Right ventricle myocardium inferior (tissue), 1 donor: ENCODE measurements around the gene CHD2. TPM values are rescaled to one million over a fixed set of nuclear protein-coding genes. Genes with fewer than 3 reads are reported as not detected.
A peak's percentile ranks its signal among the peaks of the same experiment; 100 is the strongest.
"Not testable (repeated sequence)": the region's sequence is repeated elsewhere in the genome, so short reads cannot be mapped to it uniquely, and the experiment has no call there.

Source experiments
- ATAC-seq: fragments of 200-7000 bp; cut with Tn5 transposase; one replicate; pipeline ENCODE4 v1.9.1; 2020; ENCODE audit warnings: mild to moderate bottlenecking, moderate library complexity
- DNase-seq: peaks from one replicate; pipeline ENCODE4 v3.0.0; 2021; ENCODE audit errors: missing footprints
- intact Hi-C: fragments of 100-400 bp; cut with DNase I; formaldehyde crosslinking; loops from one replicate; pipeline ENCODE4 v1.11.0; 2022
- total RNA-seq: library from RNA; stranded (reverse); fragmentation: NEBNext Ultra II Directional; extraction: Animal tissue kit (Norgen Biotek cat#: 25700); gene quantifications from one replicate; pipeline ENCODE4 v1.2.1, GENCODE V29; 2021
- donor health status: DM: no; HTN: yes; CAD: no; lungs with severe emphysema.

CHD2 gene
- total RNA-seq, 1 donor from 2014 or later, result 45.9 TPM

DNA sequence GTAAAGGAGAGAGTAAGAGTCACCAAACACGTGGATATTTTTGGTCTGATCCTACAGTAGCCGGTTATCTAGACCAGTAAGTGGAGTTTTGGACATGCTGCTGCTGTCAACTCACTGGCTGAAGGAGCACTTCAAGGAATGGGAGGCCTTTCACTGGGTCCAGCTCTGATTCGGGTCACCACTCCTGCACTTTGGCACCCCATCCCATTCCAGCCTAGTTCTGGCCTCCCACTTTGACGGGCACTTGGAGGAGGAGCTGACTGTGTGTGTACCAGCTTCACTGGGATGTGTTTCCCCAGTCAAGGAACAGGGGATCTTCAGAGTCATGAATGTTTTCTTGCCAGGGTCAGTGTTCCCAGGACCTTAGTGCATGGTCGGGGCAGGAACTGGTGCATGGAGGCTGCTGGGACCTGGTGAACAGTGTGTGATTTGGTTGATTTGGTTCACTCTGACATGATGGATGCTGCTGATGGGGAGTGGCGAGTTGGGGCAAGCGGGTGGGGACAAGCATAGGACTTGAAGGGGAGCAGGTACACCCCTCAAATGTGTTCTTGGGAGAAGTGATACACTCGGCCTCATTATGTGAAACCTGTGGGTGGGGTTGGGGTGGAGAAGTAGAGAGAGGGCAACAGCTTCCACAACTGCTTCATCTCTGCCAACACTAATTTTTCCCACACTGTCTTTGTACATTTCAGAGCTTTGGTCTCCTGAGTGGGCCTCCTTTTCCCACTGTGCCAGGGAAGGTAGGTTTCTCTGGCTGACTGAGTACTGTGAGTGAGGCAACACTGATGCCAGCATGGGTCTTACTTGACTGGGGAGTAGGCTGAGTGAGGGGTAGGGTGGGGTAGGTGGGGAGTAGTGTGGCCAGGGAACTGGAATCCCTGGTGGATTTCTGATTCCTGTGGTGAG lies 124.8 kb downstream of the CHD2 start:
- ATAC-seq (no peak), DNase-seq (no peak)
- intact Hi-C loops, result no loop called here

DNA sequence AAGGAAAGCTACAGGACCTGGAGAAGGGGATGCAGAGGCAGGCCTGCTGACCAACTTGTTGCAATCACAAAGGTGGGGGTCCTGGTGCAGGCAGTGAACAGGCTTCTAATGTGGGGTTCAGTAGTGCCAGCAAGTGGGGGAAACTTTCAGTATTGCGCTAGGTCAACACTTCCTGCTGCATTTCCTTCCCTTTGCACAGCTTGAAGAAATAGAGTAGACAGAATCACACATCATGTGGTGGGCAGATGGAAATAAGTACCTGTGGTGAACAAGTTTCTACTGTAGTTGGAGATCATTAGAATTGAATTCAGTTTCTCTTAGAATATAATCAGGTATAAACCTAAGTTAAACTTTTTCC lies 125.5 kb downstream of the CHD2 start:
- intact Hi-C loops, result no loop called here
- DNase-seq (no peak), ATAC-seq (no peak)

DNA sequence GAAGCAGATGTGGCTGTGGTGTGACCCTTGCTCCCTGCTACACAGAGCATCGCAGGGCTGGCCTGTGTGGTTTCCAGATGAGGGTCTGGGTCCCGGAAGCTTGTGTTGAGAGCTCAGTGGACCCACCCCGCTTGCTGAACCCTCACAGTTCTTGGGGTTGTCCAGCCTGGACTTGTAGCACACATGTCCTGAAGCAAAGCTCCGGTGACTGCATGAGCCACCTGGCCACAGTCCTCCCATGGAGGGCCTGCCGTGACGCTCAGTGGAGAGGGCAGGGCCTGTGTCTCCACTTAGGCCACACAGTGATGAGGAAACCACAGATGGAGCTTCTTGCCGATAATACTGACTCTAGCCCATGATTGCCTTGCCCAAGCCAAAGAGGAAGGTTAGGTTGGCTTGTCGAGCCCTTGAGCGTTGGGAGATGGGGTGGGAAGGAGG lies 126.3 kb downstream of the CHD2 start:
- intact Hi-C loops, result no loop called here
- no peak for DNase-seq
- no peak for ATAC-seq

DNA sequence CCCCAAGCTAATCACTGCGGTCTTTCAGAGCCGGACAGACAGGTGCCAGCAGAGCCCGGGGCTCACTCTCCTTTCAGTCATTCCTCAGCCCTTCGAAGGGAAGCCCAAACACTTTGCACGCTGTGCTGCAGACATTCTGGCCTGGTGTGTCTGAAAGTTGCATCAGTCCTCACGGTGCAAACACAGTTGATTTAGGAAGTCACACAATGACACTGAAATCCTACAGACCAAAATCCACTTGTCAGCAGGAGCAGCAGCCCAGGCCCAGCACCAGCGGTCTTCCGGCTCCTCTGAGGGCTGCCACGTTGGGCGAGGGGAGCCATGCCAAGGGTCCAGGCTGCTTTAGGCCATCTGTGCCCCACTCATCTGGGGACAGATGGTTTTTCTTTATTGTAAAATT lies 127.3 kb downstream of the CHD2 start:
- DNase-seq (no peak), ATAC-seq (no peak)
- intact Hi-C loops, result no loop called here

DNA sequence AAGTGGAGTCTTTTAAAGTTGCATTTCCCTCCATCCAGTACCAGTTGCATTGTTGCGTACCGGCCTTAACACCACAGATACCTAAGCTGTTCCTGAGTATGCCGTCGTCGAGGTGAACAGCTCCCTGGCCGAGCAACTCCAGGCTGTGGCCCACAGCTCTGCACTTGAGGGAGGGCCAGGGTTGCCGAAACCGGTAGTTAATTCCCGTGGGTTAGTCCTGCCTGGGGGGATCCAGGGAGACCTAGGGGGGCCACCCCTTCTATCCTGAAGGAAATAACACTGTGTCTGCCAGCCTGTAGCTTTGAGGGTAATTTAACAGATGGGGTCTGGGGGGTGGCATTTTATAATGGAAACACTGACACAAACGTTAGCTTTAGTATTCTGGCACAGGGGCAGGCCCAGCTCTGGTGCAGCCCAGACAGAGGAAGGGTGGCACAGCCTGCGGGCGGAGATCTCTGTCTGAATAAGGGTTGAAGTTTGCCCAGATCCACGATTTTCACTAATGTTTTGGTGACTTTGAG lies 128.0 kb downstream of the CHD2 start:
- DNase-seq (no peak), ATAC-seq (peak; percentile 16)
- intact Hi-C loops, result no loop called here

DNA sequence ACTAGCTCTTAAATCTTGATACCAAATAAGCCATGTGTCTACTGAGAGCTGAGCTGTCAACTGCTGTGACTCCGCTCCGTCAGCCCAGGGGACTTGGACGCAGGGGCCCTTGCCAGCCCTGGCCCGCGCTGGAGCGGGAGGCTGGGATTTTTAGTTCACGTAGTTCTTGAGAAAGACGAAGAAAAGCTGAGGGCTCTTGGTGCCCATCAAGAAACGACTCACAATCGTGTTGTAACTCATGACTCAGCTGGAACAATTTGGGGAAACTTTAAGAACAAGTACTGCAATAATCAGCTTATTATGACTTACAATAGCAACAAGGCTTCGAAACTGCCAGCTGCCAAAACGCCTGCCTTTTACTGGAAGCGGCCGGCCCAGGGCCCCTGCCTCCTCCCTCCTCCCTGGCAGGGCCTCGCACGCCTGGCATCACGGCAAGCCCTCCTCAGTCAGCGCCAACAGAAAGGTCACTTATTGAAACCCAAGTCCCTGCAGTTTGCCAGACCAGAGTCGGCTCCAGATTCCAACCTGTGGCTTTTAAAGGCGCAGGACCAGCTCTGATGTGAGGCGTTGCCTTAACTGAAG lies 128.6 kb downstream of the CHD2 start:
- intact Hi-C loops, result no loop called here
- DNase-seq (peak; percentile 91), ATAC-seq (peak; percentile 73)

DNA sequence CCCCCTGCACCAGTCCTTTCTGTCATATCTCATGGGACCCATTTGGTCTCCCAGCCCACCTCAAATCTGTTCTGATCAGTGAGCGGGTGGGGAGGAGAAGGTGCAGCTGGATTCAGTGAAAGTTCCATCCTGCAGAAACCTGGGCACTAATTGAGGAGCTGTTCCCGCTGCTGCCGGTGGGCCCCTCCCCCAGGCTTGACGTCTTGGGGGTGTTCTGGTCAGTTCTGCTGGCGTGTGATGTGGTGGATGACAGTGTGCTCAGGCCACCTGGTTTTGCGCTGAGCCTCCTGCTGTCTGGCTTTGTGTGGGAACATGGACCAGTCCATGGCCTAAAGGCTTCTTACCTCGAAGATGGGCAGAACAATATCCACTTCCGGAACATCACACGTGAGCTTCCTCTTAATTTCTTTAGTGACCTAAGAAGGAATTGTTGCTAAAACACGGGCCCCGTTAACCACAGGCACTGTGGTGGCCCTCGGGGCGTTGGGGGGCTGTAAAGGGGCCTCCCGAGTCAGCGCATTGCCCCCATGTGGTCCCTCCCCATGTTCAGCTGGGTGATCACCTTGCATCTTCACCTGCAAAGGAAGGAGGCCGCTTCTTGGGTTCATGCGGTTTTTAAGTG lies 129.2 kb downstream of the CHD2 start:
- ATAC-seq (peak; percentile 1), DNase-seq (no peak)
- intact Hi-C loops, result no loop called here

DNA sequence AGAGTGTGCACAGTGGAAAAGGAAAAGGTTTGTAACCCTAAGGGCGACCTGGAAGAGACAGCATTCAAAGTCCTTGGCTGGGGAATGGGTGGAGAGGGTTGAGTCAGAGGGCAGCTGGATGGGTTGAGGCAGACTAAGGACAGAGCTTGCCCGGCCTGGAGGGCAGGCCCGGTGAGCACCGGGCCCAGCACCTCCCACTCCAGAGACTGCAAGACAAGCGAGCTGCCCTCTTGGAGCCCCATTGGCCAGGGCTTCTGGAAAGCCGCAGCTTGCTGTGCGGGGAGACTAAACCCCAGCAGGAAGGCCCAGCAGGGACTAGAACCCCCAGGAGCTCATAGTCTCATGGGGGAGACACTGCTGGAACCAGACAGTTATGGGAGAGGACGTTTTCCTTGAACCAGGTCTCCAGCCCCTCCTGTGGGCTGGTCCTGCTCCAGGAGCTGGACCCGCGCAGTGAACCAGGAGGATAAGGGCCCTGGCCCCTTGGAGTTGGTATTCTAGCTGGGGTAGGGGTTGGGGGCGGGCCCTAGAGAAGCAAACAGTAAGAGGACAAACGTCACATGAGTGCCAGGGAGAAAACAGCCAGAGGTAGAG lies 129.8 kb downstream of the CHD2 start:
- ATAC-seq (peak; percentile 17), DNase-seq (no peak)
- intact Hi-C loops, result loop anchor here (1.0 to 5.0 kb wide), 4 partner anchors 42 to 1090 kb away; partner anchors contain the start of gene RGMA

DNA sequence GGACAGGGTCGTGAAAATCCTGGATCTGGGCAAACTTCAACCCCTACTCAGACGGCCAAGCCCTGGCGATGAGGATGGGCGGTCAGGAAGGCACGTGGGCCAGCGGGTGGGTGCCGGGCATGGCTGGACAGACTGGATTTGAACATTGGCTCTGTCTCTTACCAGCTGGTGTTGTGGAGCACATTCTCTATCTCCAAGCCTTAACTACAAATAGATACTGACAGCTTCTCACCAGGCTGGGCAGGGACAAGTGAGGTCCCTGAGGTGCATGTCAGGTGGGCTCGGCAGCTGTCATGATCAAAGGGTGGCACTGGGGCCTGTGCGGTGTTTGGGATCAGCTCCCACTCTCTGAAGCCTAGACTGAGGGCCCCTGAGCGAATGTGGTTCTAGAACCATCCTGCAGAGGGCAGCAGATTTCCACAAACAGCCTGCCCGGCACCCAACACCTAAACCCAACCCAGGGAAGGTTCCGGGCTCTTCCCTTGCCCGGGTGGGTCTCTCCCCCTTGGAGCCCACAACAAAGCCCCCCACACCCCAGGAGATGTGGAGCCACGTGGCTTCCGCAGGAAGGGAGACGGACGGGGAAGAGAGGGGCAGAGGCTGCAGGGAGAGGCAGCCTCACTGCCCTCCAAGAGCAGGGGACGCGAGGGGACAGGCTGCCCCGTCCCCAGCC lies 130.4 kb downstream of the CHD2 start:
- DNase-seq, result no peak
- ATAC-seq, result peak; percentile 70
- intact Hi-C loops, result loop anchor here (1.0 to 5.0 kb wide), 4 partner anchors 42 to 1090 kb away; partner anchors contain the start of gene RGMA

DNA sequence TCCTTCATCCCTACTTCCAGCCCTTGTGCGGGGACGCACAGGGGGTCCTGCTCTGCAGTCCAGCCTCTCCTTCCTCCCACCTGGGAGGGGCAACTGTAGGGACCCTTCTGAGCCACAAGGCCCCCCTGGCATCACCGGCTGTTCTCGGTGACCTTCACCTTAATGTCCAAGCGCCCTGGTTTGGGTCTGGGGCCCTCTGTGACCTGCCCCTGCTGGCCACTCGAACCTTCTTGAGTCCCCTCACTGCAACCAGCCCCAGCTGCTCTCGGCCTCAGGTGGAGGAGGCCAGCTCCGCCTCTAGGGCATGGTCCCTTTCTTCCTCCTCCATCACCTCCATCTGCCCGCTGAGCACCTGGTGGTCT lies 131.0 kb downstream of the CHD2 start:
- ATAC-seq (no peak), DNase-seq (no peak)
- intact Hi-C loops, result loop anchor here (5.0 kb wide), 3 partner anchors 41 to 946 kb away; partner anchors contain the start of gene RGMA

DNA sequence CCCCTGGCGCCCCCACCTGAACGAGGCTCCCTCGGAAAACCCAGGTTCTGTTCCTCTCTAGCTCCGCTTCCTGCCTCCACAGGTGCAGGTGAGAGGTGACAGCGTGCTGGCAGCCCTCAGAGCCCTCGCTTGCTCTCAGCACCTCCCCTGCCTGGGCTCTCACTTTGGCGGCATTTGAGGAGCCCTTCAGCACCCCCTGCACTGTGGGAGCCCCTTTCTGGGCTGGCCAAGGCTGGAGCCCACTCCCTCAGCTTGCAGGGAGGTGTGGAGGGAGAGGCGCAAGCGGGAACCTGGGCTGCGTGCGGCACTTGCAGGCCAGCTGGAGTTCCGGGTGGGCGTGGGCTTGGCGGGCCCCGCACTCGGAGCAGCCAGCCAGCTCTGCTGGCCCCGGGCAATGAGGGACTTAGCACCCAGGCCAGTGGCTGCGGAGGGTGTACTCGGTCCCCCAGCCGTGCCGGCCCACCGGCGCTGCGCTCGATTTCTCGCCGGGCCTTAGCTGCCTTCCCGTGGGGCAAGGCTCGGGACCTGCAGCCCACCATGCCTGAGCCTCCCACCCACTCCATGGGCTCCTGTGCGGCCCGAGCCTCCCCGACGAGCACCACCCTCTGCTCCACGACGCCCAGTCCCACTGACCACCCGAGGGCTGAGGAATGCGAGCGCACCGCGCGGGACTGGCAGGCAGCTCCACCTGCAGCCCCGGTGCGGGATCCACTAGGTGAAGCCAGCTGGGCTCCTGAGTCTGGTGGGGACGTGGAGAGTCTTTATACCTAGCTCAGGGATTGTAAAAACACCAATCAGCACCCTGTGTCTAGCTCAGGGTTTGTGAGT lies 131.6 kb downstream of the CHD2 start:
- ATAC-seq, DNase-seq: not testable (repeated sequence)
- intact Hi-C loops, result loop anchor here (5.0 kb wide), 3 partner anchors 41 to 946 kb away; partner anchors contain the start of gene RGMA

DNA sequence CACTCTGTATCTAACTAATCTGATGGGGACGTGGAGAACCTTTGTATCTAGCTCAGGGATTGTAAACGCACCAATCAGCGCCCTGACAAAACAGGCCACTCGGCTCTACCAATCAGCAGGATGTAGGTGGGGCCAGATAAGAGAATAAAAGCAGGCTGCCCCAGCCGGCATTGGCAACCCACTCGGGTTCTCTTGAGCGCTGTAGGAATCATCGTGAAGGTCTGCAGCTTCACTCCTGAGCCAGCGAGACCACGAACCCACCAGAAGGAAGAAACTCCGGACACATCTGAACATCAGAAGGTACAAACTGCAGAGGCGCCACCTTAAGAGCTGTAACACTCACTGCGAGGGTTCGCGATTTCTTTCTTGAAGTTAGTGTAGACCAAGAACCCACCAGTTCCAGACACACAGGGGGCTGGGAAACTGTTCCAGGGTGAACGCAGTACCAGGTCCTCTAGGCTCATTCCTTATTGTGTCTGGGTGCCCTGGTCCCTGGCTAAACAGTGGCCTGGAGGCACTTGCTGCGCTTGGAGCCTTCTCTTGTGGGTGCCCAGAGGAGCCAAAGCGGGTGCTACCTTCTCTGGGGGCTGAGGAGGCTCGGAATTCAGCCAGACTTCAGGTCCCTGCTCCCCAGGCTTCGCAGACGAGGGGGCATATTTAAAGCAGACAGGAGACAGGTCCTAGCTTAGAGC lies 132.5 kb downstream of the CHD2 start:
- intact Hi-C loops, result loop anchor here (5.0 kb wide), 3 partner anchors 40 to 945 kb away; partner anchors contain the start of gene RGMA
- DNase-seq, ATAC-seq: not testable (repeated sequence)

DNA sequence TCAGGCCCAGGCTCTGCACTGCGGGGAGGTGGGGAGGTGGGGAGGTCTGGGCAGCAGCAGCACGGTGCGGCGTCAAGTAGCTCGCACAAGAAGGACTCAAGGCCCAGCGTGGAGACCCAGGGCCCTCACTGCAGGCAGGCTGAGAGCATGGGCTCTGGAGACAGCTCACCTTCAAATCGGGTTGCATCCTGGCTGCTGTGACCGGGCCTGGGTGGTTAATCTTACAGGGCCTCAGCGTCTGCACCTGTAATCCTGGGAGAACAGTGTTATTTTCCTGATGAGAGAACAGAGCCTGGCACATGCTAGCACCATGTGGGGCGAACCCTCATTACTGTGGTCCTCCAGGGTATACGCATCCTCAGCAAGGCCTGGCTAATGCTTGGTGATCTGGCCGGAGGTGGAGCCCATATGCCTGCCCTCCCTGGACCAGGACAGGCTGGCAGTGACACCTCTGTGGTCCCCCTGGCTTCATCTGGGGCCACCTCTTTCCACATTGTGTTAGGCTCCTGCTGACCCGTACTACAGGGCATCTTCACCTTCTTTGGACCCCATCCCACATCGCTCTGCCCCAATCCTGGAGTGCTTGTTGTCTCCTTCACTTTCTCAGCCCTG lies 133.4 kb downstream of the CHD2 start:
- ATAC-seq (no peak), DNase-seq (no peak)
- intact Hi-C loops, result loop anchor here (5.0 kb wide), 3 partner anchors 39 to 944 kb away; partner anchors contain the start of gene RGMA

DNA sequence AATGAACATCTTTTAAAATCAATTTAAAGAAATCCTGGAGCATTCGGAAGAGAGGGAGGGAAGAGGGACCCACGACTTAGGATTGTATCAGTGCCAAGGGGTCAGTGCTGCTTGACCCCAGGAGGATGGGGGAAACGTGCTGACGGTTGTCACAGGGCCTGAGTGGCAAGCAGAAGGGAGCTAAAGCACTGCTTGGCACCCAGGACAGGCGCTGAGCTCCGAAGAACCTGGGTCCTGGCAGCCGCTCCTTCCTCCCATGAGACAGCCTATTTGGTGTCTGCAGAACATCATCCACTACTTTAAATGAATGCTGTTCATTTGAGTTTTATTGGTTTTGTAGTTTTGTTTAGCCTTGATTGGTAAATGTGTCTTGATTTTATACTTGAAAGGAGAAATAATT lies 134.4 kb downstream of the CHD2 start:
- ATAC-seq, result no peak
- intact Hi-C loops, result loop anchor here (5.0 kb wide), 3 partner anchors 38 to 943 kb away; partner anchors contain the start of gene RGMA
- DNase-seq, result no peak

DNA sequence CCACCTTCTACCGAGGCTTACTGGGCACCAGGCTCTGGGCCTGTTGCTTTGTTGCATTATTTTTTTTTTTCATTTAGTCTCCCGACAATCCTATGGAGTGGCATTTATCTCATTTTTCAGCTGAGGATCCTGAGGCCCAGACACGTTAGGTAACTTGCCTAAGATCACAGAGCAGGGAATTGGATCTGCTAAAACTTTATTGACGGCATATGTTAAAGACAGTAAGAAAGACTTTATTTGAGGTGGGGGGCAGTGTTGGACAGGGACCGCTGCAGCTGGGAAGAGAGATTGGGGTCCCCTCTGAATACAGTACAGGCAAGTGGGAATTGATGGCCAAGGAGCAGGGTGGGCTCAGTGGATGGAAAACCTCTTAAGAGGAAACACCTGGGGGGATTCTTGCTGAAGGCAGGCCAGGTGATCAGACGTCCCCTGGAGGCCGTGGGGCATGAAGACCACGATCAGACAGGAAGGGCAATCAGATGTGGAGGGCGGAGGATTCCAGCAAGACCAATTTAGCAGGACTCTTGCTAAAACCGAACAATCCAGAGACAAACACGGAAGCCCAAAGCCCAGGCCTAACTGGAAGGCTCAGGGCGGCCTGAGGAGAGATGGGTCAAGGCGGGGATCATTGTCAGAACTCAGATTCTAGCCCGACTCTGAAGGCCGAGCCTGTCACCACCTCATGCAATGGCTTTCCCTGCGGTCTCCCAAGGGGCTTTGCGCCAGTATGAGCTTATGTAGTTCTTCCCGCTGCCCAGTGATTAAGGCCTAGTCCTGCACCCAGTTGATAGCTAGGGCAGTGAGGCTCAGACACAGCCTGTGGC lies 135.2 kb downstream of the CHD2 start:
- ATAC-seq (no peak), DNase-seq (no peak)
- intact Hi-C loops, result loop anchor here (5.0 kb wide), 1 partner anchor 452 kb away; no protein-coding TSS in a partner anchor
